Kidney (tissue), 14 donors: ENCODE measurements around the gene SYNGAP1. TPM values are rescaled to one million over a fixed set of nuclear protein-coding genes. Genes with fewer than 3 reads are reported as not detected.

ENCODE experiments used
- DNase-seq, 5 donors: peaks; one replicate each; pipeline ENCODE4 v3.0.0-alpha.2; 2013 to 2020
- FAIRE-seq: peaks from 2 replicates; lab custom pipeline; 2012; peaks lifted over from hg19 to GRCh38; lab: Jason Lieb, UNC
- H3K27ac ChIP-seq, 2 donors: one replicate each; pipeline ENCODE4 v1.7.0; 2013; ENCODE audit warnings: low read depth in 2 of 2, low read length in 2 of 2, inconsistent platforms in 1 of 2
- H3K27me3 ChIP-seq: one replicate; pipeline ENCODE4 v1.7.1; 2013; ENCODE audit warnings: low read length, inconsistent platforms; ENCODE audit not compliant: control insufficient read depth, insufficient read depth
- H3K36me3 ChIP-seq, 3 donors: one replicate each; pipeline versions ENCODE4 v1.7.0 to v1.7.1; 2013; ENCODE audit warnings: low read length in 3 of 3, control low read depth in 1 of 3, inconsistent platforms in 1 of 3; ENCODE audit not compliant: insufficient read depth in 3 of 3, control insufficient read depth in 2 of 3
- H3K4me1 ChIP-seq, 3 donors: one replicate each; pipeline versions ENCODE4 v1.7.0 to v1.7.1; 2013; ENCODE audit warnings: low read length in 3 of 3, inconsistent platforms in 1 of 3, low read depth in 1 of 3; ENCODE audit not compliant: control insufficient read depth in 2 of 3, insufficient read depth in 2 of 3
- H3K4me3 ChIP-seq, 3 donors: one replicate each; pipeline versions ENCODE4 v1.7.0 to v1.8.1; 2013; ENCODE audit warnings: low read length in 3 of 3, control low read depth in 1 of 3, inconsistent platforms in 1 of 3
- H3K9ac ChIP-seq, 3 donors: one replicate each; pipeline versions ENCODE4 v1.7.0 to v1.7.1; 2013; ENCODE audit warnings: low read length in 3 of 3, control low read depth in 1 of 3, inconsistent platforms in 1 of 3
- H3K9me3 ChIP-seq, 3 donors: one replicate each; pipeline versions ENCODE4 v1.7.0 to v1.7.1; 2013; ENCODE audit warnings: low read length in 3 of 3, control low read depth in 1 of 3, inconsistent platforms in 1 of 3; ENCODE audit not compliant: control insufficient read depth in 2 of 3, insufficient read depth in 1 of 3
- CTCF ChIP-seq: IDR thresholded peaks from 3 replicates; pipeline ENCODE4 v1.5.1; 2012; ENCODE audit warnings: mild to moderate bottlenecking, moderate library complexity, borderline replicate concordance; ENCODE audit not compliant: insufficient read depth; ENCODE audit errors: extremely low read depth
- intact Hi-C: fragments of 100-400 bp; cut with DNase I; formaldehyde crosslinking; loops from one replicate; pipeline ENCODE4 v1.11.1; 2022
- polyA plus RNA-seq: library from polyadenylated mRNA; stranded (reverse); fragments of 350-450 nt; fragmentation: Illumina TruSeq; extraction: RNeasy Lipid Tissue Mini Kit (QIAGEN cat#74804); gene quantifications from one replicate; pipeline ENCODE4 v1.2.3, GENCODE V29; 2014; ENCODE audit warnings: low read depth, low replicate concordance; ENCODE audit not compliant: insufficient read depth
- total RNA-seq: library from RNA; stranded (reverse); fragmentation: NEBNext Ultra II Directional; extraction: Animal tissue kit (Norgen Biotek cat#: 25700); gene quantifications from one replicate; pipeline ENCODE4 v1.2.1, GENCODE V29; 2021
- donor health status: control.
- donor health status: control.
- donor health status: control.
- donor health status: control.
- donor health status: control.
- donor health status: DM: yes; HTN: yes; CAD: no.
- donor health status: Normal renal cell carcinoma (clear cell type).

Gene SYNGAP1
- total and polyA plus RNA-seq, 2 donors from 2014 or later: 2.7 to 17.8 TPM

- no peaks in the 10 kb centered on the region for H3K9me3 ChIP-seq
- H3K9ac ChIP-seq: no peak overlapping the region
- TF ChIP-seq CTCF: no peak
- intact Hi-C loops: no loop called here
- DNase-seq (no peak), FAIRE-seq (no peak)
- H3K4me1 ChIP-seq: peaks cover 5 to 11% (median 6%) of the 10 kb centered on the region in 3 donors
- no peak overlapping the region for H3K4me3 ChIP-seq
- H3K27ac ChIP-seq: no peak overlapping the region
- H3K27me3 ChIP-seq: no peaks in the 10 kb centered on the region
- peaks cover 9 to 18% (median 11%) of the 10 kb centered on the region in 3 donors for H3K36me3 ChIP-seq
These were observed 15.1 kb downstream of the SYNGAP1 start for GRCh38 chr6:33434961-33435360.

GRCh38 chr6:33437666-33438065, 17.8 kb downstream of the SYNGAP1 start:
- FAIRE-seq (no peak), DNase-seq (peak in 1 of 5 donors; percentile 74)
- intact Hi-C loops: no loop called here
- H3K27me3 ChIP-seq: no peaks in the 10 kb centered on the region
- H3K4me3 ChIP-seq: no peak overlapping the region
- H3K4me1 ChIP-seq: no peaks in the 10 kb centered on the region
- no peak overlapping the region for H3K9ac ChIP-seq
- H3K27ac ChIP-seq: no peak overlapping the region
- no peaks in the 10 kb centered on the region for H3K9me3 ChIP-seq
- no peak for TF ChIP-seq CTCF
- peaks cover 9 to 18% (median 11%) of the 10 kb centered on the region in 3 donors for H3K36me3 ChIP-seq

- H3K27ac ChIP-seq: no peak overlapping the region
- FAIRE-seq: no peak
- no peaks in the 10 kb centered on the region for H3K27me3 ChIP-seq
- DNase-seq: no peak
- H3K4me3 ChIP-seq: no peak overlapping the region
- H3K4me1 ChIP-seq: no peaks in the 10 kb centered on the region
- peaks cover 9 to 18% (median 16%) of the 10 kb centered on the region in 3 donors for H3K36me3 ChIP-seq
- H3K9ac ChIP-seq: no peak overlapping the region
- no peak for TF ChIP-seq CTCF
- intact Hi-C loops: no loop called here
- H3K9me3 ChIP-seq: no peaks in the 10 kb centered on the region
These were observed 19.2 kb downstream of the SYNGAP1 start for GRCh38 chr6:33438978-33439594.
